ENCODE results near the gene POLQ.
"Not testable (repeated sequence)": the region's sequence is repeated elsewhere in the genome, so short reads cannot be mapped to it uniquely, and the experiment has no call there.

POLQ gene

DNA sequence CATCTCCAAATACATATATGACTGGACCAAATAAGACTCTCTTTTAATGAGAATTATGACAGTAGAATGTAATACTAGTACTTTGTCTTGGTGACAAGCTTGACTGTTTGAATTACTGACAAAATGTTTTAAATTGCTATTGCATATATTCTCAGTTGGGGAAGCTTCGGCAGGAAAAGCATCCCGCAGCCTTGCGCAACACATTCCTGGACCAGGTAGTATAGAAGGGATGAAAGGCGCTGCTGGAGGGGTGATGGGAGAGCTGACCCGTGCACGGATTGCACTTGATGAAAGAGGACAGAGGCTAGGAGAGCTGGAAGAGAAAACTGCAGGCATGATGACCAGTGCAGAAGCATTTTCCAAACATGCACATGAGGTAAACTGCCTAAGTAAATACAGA is 127.6 kb downstream of the POLQ start:
- DNase-seq (ENCODE audit: low spot score): no peak

DNA sequence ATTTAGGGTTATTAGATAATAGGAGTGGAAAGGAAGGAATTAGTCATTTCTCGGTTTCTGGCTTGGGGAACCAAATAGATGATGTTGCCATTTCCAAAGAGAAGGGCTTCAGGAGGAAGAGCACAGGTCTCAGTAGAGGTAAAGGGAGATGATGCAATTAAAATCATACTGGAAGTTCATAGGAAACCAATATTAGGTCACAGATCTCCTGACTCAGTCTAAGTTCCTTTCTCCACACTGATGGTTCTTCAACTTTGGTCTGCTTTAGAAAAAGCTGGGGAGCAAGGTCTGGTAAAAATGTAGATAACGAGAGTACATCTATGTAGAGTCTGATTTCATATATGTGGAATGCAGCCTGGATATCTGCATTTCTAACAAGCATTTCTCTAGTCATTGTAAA is 130.9 kb downstream of the POLQ start:
- DNase-seq (ENCODE audit: low spot score): no peak

DNA sequence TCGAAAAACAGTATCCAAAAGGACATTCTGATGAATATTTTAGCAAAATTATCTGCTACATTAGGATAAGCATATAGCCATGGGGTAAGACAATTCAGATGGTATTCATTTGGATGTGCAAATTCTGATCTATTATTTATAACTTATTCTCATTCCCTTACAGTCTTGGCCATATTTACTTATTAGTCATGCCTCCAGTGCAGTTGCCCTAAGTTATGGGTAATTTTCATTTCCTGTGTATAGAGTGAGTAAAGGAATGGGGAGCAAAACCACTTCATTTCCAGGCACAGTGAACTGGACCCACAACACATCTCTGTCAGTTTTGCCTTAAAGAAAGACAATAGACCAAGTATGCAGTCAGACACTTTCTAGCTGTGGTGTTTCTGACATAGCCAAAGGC is 134.3 kb downstream of the POLQ start:
- no peak for DNase-seq (ENCODE audit: low spot score)

DNA sequence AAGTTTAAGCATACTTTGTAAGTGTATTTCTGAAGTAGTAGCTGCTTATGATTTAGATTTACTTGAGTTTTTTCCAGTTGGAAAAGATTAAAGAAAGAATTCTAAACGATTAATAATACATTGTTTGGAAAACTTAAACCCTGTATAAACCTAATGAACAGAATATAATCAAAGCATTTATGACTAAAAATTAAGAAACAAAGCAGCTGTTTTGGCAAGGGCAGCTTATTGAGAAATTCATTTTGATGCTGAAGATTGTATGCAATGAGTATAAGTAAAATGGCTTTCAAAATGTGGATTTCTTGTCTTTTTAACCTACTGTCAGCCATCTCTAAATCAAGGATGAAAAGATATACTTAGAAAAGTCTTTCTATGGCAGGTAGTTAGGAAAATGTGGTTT is 140.2 kb downstream of the POLQ start:
- DNase-seq (ENCODE audit: low spot score): no peak

DNA sequence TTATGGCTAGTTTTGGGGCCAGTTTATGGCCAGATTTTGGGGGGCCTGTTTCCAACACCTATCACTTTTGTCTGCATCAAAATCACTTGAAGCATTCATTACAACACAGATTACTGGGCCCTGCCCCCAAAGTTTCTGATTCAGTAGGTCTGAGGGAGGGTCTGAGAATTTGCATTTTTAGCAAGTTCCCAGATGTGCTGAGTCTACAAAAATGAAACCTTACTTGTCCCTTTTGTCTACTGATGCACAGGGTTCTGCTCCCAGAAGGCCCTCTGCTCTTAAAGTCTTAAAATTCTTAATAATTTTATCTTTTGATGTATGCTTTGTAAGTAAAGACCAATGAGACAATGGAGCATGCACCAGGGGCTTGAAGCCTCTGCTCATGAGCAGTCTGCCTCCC is 146.0 kb downstream of the POLQ start:
- DNase-seq (ENCODE audit: low spot score): no peak

DNA sequence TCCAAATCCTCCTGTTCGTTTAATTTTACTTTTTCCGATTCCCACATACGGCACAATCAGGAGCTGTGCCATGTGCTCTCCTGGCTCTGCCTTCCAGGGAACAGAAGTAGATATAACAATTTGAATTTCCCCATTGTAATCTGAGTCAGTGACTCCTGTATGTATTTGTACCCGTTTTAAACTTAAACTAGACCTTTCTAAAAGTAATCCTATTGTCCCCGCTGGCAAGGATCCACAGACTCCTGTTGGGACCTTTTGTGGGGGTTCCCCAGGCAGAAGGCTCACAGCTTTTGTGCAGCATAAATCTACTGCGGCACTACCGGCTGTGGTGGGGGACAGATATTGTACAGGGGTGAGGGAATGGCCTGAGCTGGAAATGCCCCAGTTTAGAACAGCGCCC is 147.7 kb downstream of the POLQ start:
- not testable (repeated sequence) for DNase-seq (ENCODE audit: low spot score)

DNA sequence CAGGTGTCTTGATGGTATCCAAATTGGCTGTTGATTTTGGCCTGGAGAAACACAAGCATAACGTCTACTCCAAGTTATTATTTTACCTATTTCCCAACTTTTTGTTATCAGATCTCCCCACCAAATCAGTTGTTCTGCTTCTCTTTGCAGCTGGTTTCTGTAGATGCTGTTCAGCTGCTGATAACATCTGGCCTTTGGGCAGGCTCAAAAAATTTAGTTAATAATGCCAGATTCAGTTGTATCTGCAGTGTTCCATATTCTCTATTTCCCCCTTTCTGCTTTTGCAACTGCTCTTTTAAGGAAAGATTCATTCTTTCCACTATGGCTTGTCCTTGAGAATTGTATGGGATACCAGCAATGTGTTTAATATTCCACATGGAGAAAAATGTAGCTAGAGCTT is 149.8 kb downstream of the POLQ start:
- DNase-seq (ENCODE audit: low spot score): not testable (repeated sequence)

DNA sequence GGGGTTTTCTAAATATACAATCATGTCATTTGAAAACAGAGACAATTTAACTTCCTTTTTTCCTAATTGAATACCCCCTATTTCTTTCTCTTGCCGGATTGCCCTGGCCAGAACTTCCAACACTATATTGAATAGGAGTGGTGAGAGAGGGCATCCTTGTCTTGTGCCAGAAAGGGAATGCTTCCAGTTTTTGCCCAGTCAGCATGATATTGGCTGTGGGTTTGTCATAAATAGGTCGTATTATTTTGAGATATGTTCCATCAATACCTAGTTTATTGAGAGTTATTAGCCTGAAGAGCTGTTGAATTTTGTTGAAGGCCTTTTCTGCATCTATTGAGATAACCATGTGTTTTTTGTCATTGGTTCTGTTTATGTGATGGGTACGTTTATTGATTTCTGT is 157.5 kb downstream of the POLQ start:
- not testable (repeated sequence) for DNase-seq (ENCODE audit: low spot score)

Data from kidney capillary endothelial cell (primary cell).